Right forelimb (tissue), 1 donor: Measurements from ENCODE around the gene OR52K1.
"Not testable (repeated sequence)": the region's sequence is repeated elsewhere in the genome, so short reads cannot be mapped to it uniquely, and the experiment has no call there.

Experiments used
- DNase-seq: peaks from one replicate; pipeline ENCODE4 v3.0.0-alpha.2; 2018

Gene OR52K1

DNA sequence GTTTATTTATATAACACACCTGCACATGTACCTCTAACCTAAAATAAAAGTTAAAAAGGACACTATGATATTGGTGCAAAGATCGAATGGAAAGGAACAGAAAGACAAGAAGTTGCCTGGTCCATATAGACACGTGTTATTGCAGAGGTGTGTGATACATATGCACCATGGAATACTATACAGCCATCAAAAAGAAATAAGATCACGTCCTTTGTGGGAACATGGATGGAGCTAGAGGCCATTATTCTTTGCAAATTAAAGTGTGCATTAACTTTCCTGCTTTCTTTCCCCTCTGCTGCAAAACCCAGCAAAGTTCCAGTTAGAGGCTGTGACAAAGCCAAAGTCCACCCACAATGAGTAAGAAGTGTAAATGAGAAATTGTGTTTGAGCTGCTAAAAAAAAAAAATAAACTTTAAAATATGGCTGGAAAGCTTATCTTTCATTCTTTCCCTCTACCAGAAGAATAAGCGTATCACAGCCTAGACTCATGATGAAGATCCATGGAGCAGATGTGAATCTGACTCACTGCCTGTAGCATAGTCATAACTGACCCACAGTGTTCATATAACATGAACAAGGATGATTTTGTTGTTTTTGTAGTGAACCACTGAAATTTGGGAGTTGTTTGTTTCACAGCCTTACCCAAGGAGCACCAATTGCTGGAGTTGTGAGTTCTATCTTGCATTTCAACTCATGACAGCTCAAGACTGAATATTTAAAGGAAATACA is 9.6 kb downstream of the OR52K1 start:
- no peak for DNase-seq

- DNase-seq = no peak
Observed at GRCh38 chr11:4493480-4493818, 11.0 kb downstream of the OR52K1 start.

GRCh38 chr11:4495487-4495886 is 13.0 kb downstream of the OR52K1 start:
- no peak for DNase-seq

DNA sequence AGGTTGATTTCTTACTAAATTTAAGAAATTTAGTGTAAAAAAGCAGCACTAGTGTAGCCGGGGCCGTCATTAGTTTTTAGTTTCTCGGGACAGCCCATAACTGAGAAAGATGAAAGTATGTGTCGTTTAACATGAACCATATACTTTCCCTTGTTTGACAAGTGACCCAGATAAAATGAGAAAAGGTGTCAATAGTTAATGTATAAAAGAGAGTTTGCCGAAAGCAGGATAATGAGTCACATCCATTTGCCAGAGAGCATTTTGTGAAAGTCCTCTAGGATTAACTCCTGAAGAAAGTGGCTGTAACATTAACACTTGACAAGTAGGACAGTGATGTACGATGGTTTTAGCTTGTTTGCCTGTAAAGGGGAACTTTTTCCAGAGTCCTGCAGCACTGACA is 13.5 kb downstream of the OR52K1 start:
- no peak for DNase-seq

DNA sequence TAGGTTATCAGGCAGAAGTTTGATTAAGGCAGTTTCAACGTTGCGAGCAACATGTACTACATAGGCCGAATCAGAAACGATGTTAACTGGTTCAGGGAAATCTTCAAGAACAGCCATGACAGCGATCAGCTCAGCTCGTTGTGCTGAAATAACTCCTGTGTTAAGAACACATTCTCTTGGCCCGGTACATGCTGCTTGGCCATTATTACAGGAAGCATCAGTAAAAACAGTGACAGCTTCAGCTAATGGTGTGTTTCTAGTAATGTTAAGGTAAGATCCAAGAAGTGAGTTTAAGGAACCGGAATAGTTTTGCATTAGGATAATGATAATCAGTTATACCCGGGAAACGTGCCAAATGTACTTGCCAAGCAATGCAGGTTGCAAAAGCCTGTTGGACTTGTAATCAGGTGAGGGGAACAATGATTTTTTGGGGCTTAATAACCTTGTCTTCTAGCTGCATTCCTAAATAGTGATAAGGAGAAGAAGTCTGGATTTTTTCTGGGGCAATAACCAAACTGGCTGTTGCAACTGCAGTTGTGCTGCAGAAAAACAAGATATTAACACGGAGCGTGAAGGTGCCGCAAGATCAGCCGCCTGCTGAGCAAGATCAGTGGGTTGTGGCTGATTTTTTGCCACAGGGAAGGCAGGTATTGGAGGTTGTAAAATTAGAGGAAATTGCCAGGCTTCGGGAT is 14.3 kb downstream of the OR52K1 start:
- DNase-seq = no peak

GRCh38 chr11:4508886-4509285 is 26.4 kb downstream of the OR52K1 start:
- DNase-seq = no peak

DNA sequence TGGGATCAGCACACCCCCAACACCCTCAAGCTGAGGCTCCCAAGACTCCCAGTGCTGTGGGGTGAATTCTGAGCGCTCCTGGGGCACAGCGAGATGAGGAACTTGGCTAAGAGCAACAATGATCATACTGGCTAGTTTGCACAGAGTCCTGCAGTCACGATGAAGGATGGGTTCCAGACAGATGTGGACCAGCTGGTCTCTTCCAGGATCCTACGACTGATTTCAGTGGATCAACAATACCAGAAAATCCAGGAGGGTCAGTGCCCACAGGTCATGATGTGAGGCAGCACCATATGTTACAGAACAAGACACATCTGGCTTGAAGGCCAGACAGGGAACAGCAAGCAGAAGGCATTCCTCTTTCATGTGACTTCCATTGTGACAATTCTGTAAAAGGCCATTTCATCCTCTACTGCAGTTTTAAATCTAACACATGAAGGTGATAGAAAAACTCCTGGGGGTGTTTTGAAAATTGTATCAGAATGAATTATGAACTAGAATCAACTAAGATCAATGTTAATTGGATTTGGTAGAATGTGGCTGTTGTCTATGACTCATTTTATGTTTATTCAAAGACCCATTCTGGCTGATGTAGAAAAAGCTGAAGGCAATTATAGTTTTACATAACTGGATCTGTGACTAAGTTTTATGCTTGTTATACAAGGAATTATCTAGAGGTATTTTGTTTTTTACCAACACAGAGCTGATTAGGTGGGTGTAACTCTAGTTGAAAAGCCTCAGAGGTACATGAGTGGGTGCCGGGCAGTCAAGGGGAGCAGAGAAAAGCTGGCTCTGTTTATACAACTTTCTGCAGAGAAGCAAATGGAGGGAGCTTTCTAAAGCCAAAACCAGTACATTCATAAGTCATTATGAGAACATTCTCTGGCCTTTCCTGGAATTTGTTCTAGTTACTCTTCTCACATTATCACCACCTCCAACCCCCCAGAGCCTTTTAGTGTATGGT is 29.1 kb downstream of the OR52K1 start:
- DNase-seq = no peak

- DNase-seq = no peak
Observed at GRCh38 chr11:4514196-4514595, 31.8 kb downstream of the OR52K1 start.

- no peak for DNase-seq
Observed at GRCh38 chr11:4522339-4522738, 39.9 kb downstream of the OR52K1 start.

DNA sequence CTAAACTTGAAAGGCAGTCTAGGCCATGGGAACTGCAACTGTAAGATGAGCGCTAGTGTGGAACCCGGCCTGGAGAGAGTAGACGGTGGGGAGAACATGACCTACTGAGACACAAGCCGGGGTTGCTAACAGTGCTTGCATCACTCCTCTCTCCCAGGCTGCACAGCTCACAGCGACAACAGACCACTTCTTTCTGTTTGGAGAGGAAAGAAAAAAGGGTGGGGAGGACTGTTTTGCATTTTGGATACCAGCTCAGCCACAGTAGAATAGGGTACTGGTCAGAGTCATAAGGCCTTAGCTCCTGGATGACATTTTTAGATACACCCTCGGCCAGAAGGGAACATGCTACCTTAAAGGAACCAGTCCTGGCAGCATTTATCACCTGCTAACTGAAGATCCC is 40.3 kb downstream of the OR52K1 start:
- no peak for DNase-seq

DNA sequence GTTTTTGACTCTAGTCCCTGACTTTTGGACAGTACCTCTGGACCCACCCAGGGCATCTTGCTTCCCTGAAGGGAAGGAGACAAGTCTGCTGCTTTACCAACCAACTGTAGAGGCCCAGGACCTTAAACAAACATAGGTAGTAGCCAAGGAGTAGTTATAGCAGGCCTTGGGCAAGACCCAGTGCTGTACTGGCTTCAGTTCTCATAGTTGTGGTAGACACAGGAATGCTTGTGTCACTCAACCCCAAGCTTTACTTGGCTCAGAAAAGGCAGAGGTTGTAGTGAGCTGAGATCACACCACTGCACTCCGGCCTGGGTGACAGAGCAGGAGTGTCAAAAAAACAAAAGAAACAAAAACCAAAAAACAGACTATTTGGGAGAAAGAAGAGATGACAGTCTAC is 41.2 kb downstream of the OR52K1 start:
- DNase-seq = no peak

DNA sequence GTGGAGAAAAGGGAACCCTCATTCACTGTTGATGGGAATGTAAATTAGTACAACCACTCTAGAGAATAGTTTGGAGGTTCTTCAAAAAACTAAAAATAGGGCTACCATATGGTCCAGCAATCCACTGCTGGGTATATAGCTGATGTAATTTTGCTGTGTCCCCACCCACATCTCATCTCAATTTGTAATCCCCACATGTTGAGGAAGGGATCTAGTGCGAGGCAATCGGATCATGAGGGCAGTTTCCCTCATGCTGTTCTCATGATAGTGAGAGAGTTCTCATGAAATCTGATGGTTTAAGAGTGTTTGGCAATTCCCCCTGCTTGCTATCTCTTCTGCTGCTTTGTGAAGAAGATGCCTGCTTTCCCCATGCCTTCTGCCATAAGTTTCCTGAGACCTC is 45.5 kb downstream of the OR52K1 start:
- no peak for DNase-seq

DNA sequence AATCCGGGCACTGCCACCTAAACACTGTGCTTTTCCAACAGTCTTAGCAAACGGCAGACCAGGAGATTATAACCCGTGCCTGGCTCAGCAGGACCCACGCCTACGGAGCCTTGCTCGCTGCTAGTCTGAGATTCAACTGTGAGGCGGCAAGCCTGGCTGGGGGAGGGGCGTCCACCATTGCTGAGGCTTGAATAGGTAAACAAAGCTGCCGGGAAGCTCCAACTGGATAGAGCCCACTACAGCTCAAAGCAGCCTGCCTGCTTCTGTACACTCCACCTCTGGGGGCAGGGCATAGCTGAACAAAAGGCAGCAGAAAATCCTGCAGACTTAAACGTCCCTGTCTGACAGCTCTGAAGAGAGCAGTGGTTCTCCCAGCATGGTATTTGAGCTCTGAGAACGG is 49.2 kb downstream of the OR52K1 start:
- DNase-seq = not testable (repeated sequence)

DNA sequence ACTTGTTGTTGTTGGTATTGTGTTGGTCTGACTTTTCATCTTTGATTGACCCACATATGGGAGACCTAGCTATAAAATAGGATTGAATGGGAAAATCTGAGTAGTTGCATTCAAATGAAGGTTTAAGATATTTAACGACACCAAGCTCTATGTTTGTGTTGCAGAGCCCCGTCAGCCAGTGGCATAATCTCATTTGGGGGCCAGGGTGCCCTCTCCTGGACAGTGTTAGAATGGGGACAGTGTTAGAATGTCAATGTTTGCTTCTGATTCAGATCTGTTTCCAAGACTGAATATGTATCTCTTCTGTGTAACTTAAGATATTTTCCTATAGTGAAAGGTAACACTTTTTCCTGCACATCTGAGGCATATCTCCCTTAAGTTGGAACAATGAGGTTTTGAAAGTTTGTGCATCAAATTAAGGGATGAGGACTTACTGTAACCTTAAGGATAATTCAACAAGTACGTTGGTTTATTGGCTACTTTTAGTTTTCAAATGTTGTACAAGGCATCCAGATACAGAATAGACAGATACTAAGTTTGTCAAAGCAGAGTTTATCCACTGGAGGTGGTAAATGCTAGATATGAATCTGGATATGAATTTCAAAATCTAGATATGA is 57.3 kb downstream of the OR52K1 start:
- DNase-seq = no peak

GRCh38 chr11:4541071-4541470 is 58.6 kb downstream of the OR52K1 start:
- DNase-seq = no peak
